Smooth muscle cell (in vitro differentiated cells): ENCODE data around the gene NOD2. TPM values are rescaled to one million over a fixed set of nuclear protein-coding genes. Genes with fewer than 3 reads are reported as not detected.

ENCODE experiments used
- DNase-seq: peaks from one replicate; lab custom pipeline; 2025; ENCODE audit not compliant: unreplicated experiment; lab: John Stamatoyannopoulos, UW
- H2AFZ ChIP-seq: fragments of 200-600 bp; sonication (generic); 2 replicates; pipeline ENCODE4 v1.6.0; 2016; ENCODE audit warnings: antibody characterized with exemption, low read depth, mild to moderate bottlenecking
- H3F3A ChIP-seq: fragments of 200-600 bp; sonication (generic); 2 replicates; pipeline ENCODE4 v1.6.0; 2017; ENCODE audit warnings: antibody characterized with exemption, low read depth
- H3K27ac ChIP-seq: fragments of 200-600 bp; sonication (generic); 2 replicates; pipeline ENCODE4 v1.5.1; 2016; ENCODE audit warnings: low read depth, mild to moderate bottlenecking
- H3K27me3 ChIP-seq: fragments of 200-600 bp; sonication (generic); 2 replicates; pipeline ENCODE4 v1.6.1; 2016; ENCODE audit warnings: low read depth, mild to moderate bottlenecking
- H3K36me3 ChIP-seq: fragments of 200-600 bp; sonication (generic); 2 replicates; pipeline ENCODE4 v1.5.1; 2016; ENCODE audit warnings: low read depth
- H3K4me1 ChIP-seq: fragments of 200-600 bp; sonication (generic); 2 replicates; pipeline ENCODE4 v1.5.1; 2016; ENCODE audit warnings: low read depth
- H3K4me2 ChIP-seq: fragments of 200-600 bp; sonication (generic); 2 replicates; pipeline ENCODE4 v1.6.0; 2016; ENCODE audit warnings: mild to moderate bottlenecking
- H3K4me3 ChIP-seq: fragments of 200-600 bp; sonication (generic); 2 replicates; pipeline ENCODE4 v1.5.1; 2016; ENCODE audit warnings: mild to moderate bottlenecking
- H3K79me2 ChIP-seq: fragments of 200-600 bp; sonication (generic); 2 replicates; pipeline ENCODE4 v1.6.0; 2016; ENCODE audit warnings: low read depth, mild to moderate bottlenecking
- H3K9ac ChIP-seq: fragments of 200-600 bp; sonication (generic); 2 replicates; pipeline ENCODE4 v1.6.0; 2016; ENCODE audit warnings: low read depth
- H3K9me3 ChIP-seq: fragments of 200-600 bp; sonication (generic); replicated peaks from 2 replicates; pipeline ENCODE4 v1.5.1; 2016; ENCODE audit warnings: low read depth
- H4K20me1 ChIP-seq: fragments of 200-600 bp; sonication (generic); 2 replicates; pipeline ENCODE4 v1.6.0; 2016; ENCODE audit warnings: low read depth
- WGBS: methylation state at CpG from one replicate; pipeline ENCODE4 v1.1.7; 2016; ENCODE audit warnings: low lambda C conversion rate; 5-methylcytosine and 5-hydroxymethylcytosine counted together
- polyA plus RNA-seq: library from polyadenylated mRNA; unstranded; fragments of >200 nt; fragmentation: Nextera tagmentation; extraction: Ambion mirVana; gene quantifications from 2 replicates; pipeline ENCODE4 v1.2.1, GENCODE V29; 2016
- total RNA-seq: library from RNA; depleted of rRNA; stranded (reverse); fragments of >200 nt; gene quantifications from 2 replicates; pipeline ENCODE4 v1.2.3, GENCODE V29; 2014
- TF ChIP-seq, protein P1 (sequence below): fragments of 200-600 bp; sonication (generic); IDR thresholded peaks from 2 replicates; pipeline ENCODE4 v1.5.1; 2017; ENCODE audit warnings: borderline replicate concordance, mild to moderate bottlenecking, antibody characterized with exemption; ENCODE audit not compliant: insufficient read depth, poor library complexity, severe bottlenecking

The NOD2 gene
- total and polyA plus RNA-seq, 2 experiments from 2014 or later: 0.90 TPM; not detected in 1

DNA sequence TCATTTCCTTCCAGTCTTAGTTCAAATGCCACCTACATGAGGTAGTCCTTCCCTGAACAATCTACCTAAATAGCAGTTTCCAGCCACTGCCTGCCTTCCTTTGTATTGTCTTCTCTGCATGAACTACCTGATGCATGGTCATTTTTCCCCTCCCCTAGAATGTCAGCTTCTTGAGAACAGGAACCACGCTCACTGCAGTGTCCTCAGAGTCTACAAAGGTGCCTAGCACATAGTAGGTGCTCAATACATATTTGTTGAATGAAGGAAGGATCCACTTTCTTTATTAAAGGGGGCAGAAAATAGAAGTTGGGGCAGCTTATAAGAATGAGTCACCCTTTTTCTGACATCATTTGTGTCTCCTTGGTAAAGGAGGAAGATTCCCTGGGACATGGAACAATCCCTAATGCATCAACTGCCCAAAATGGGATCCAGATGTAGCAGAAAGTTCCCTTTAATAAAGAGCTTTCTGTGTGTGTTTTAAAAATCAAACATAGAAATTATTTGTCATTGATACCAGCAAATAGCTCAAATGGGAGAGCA, 44.1 kb downstream of the NOD2 start:
- no peak for DNase-seq
- H3K9ac ChIP-seq: no peak overlapping the region
- H3K4me2 ChIP-seq: no peak overlapping the region
- no peaks in the 10 kb centered on the region for H3F3A ChIP-seq
- H3K4me3 ChIP-seq: no peak overlapping the region
- H3K27ac ChIP-seq: no peak overlapping the region
- TF ChIP-seq, protein P1, sequence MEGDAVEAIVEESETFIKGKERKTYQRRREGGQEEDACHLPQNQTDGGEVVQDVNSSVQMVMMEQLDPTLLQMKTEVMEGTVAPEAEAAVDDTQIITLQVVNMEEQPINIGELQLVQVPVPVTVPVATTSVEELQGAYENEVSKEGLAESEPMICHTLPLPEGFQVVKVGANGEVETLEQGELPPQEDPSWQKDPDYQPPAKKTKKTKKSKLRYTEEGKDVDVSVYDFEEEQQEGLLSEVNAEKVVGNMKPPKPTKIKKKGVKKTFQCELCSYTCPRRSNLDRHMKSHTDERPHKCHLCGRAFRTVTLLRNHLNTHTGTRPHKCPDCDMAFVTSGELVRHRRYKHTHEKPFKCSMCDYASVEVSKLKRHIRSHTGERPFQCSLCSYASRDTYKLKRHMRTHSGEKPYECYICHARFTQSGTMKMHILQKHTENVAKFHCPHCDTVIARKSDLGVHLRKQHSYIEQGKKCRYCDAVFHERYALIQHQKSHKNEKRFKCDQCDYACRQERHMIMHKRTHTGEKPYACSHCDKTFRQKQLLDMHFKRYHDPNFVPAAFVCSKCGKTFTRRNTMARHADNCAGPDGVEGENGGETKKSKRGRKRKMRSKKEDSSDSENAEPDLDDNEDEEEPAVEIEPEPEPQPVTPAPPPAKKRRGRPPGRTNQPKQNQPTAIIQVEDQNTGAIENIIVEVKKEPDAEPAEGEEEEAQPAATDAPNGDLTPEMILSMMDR: no peak
- H4K20me1 ChIP-seq: no peaks in the 10 kb centered on the region
- H3K27me3 ChIP-seq: no peaks in the 10 kb centered on the region
- H3K9me3 ChIP-seq: no peaks in the 10 kb centered on the region
- 95% methylated on average over 1 of the region's 1 CpG for WGBS
- H3K4me1 ChIP-seq: no peaks in the 10 kb centered on the region
- no peak overlapping the region for H2AFZ ChIP-seq
- H3K36me3 ChIP-seq: no peaks in the 10 kb centered on the region
- H3K79me2 ChIP-seq: no peaks in the 10 kb centered on the region

DNA sequence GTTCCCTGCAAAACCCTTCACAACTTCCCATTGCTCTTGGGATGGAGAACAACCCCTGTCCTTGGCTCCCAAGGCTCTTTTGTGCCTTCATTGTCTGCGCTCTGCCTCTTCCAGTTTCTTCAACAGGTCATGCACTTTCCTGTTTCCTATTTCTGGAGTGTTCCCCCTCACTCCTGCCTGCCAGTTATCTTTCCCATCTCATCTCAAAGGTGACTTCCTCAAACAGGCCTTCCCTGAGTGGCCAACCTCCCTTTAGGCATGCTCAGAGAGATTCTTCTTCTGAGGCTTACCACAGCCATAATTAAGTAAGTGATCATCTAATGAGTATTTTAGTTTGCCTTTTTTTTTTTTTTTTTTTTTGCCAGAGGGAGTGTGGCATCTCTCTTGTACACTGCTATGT, 45.6 kb downstream of the NOD2 start:
- Histone ChIP-seq H3K9me3 (no peaks in the 10 kb centered on the region), H3K79me2 (no peaks in the 10 kb centered on the region), H3K27ac (no peak overlapping the region), H3K36me3 (no peaks in the 10 kb centered on the region), H3K4me1 (peaks cover 3% of the 10 kb centered on the region), H4K20me1 (no peaks in the 10 kb centered on the region), H3K4me3 (no peak overlapping the region), H2AFZ (no peak overlapping the region), H3K4me2 (no peak overlapping the region), H3K27me3 (no peaks in the 10 kb centered on the region), H3F3A (no peaks in the 10 kb centered on the region), H3K9ac (no peak overlapping the region)
- TF ChIP-seq, protein P1: no peak
- DNase-seq: no peak
- WGBS: 92% methylated on average over 1 of the region's 1 CpG

DNA sequence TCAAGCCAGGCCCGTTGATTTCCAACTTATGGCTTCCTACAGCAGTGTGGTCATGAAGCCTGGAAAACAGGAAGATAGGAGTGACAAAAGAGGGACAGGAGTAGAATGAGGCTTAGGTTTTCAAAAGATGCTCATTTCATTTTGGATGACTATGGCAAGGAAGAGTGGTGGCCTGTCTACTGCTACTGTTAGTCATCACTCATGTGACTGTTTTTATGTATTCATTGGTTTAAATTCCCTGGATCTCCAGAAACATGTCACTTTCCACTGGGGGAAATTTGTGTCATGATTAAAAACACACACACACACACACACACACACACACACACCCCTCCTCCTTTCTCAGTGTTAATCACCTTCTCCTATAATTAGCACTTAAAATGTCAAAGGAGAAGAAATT, 47.3 kb downstream of the NOD2 start:
- no peaks in the 10 kb centered on the region for H3K27me3 ChIP-seq
- TF ChIP-seq, protein P1: no peak
- WGBS: 88% methylated on average over 1 of the region's 1 CpG
- H2AFZ ChIP-seq: no peak overlapping the region
- no peaks in the 10 kb centered on the region for H4K20me1 ChIP-seq
- no peaks in the 10 kb centered on the region for H3F3A ChIP-seq
- no peaks in the 10 kb centered on the region for H3K79me2 ChIP-seq
- no peak overlapping the region for H3K9ac ChIP-seq
- peak overlapping the region; percentile 74 for H3K4me2 ChIP-seq
- H3K36me3 ChIP-seq: no peaks in the 10 kb centered on the region
- H3K4me3 ChIP-seq: no peak overlapping the region
- peaks cover 3% of the 10 kb centered on the region for H3K4me1 ChIP-seq
- no peaks in the 10 kb centered on the region for H3K9me3 ChIP-seq
- peak overlapping the region; percentile 62 for H3K27ac ChIP-seq
- DNase-seq: no peak

DNA sequence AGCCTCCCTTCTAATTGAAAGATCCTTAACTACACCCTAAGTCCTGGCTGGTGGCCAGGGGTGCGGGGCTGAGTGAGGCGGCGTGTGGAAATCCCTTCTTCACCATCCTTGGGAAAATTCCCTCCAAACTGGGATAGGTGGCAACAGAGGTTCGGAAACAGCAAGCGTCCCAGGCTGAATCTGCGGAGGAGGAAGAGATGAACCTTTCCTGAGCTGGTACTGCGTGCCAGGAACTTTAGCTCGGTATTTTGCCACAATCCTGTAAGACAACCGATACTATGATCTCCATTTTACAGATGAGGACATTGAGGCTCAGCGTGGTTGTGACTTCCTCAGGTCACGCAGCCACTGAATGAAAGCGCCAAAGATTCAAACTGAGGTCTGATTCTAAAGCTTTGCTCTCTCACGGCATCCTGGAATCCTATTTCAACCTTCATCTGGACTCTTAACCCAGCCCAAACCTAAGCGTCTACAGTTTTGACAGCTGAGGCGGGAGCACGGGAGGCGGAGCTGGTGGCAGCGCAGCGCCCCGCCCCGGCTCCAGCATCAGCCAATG, 47.9 kb downstream of the NOD2 start:
- Histone ChIP-seq H2AFZ (peak overlapping the region; percentile 87), H3K4me3 (peak overlapping the region; percentile 43), H3K4me1 (peaks cover 3% of the 10 kb centered on the region), H3K9me3 (no peaks in the 10 kb centered on the region), H3K27ac (peak overlapping the region; percentile 62), H3K9ac (peak overlapping the region; percentile 26), H3K36me3 (no peaks in the 10 kb centered on the region), H3F3A (no peaks in the 10 kb centered on the region), H4K20me1 (no peaks in the 10 kb centered on the region), H3K27me3 (no peaks in the 10 kb centered on the region), H3K4me2 (peak overlapping the region; percentile 74), H3K79me2 (no peaks in the 10 kb centered on the region)
- no peak for DNase-seq
- 21% methylated on average over 19 of the region's 21 CpGs for WGBS
- TF ChIP-seq, protein P1: no peak
